Measurements from ENCODE around the gene FHAD1.

The FHAD1 gene

GRCh38 chr1:15331180-15331579, 84.2 kb downstream of the FHAD1 start:
- H3K4me3 ChIP-seq (ENCODE audit: low read length): no peak overlapping the region
- TF ChIP-seq CTCF (IDR thresholded peaks at IDR 0.05; ENCODE audit: insufficient read depth, low read depth, low read length, missing control alignments): no peak
- DNase-seq (ENCODE audit: low read depth): no peak

GRCh38 chr1:15331734-15332133, 84.7 kb downstream of the FHAD1 start:
- no peak for TF ChIP-seq CTCF (IDR thresholded peaks at IDR 0.05; ENCODE audit: insufficient read depth, low read depth, low read length, missing control alignments)
- DNase-seq (ENCODE audit: low read depth): no peak
- no peak overlapping the region for H3K4me3 ChIP-seq (ENCODE audit: low read length)

GRCh38 chr1:15332525-15332924, 85.5 kb downstream of the FHAD1 start:
- TF ChIP-seq CTCF (IDR thresholded peaks at IDR 0.05; ENCODE audit: insufficient read depth, low read depth, low read length, missing control alignments): no peak
- H3K4me3 ChIP-seq (ENCODE audit: low read length): no peak overlapping the region
- DNase-seq (ENCODE audit: low read depth): no peak

- no peak for TF ChIP-seq CTCF (IDR thresholded peaks at IDR 0.05; ENCODE audit: insufficient read depth, low read depth, low read length, missing control alignments)
- DNase-seq (ENCODE audit: low read depth): no peak
- no peak overlapping the region for H3K4me3 ChIP-seq (ENCODE audit: low read length)
Measured at GRCh38 chr1:15332952-15333715, 86.1 kb downstream of the FHAD1 start.

GRCh38 chr1:15334995-15335394, 88.0 kb downstream of the FHAD1 start:
- TF ChIP-seq CTCF (IDR thresholded peaks at IDR 0.05; ENCODE audit: insufficient read depth, low read depth, low read length, missing control alignments): no peak
- no peak overlapping the region for H3K4me3 ChIP-seq (ENCODE audit: low read length)
- no peak for DNase-seq (ENCODE audit: low read depth)

GRCh38 chr1:15336866-15337265, 89.8 kb downstream of the FHAD1 start:
- H3K4me3 ChIP-seq (ENCODE audit: low read length): no peak overlapping the region
- no peak for DNase-seq (ENCODE audit: low read depth)
- no peak for TF ChIP-seq CTCF (IDR thresholded peaks at IDR 0.05; ENCODE audit: insufficient read depth, low read depth, low read length, missing control alignments)
